HepG2 (cell line): Measurements from ENCODE around the gene IDH3A. TPM values are rescaled to one million over a fixed set of nuclear protein-coding genes. Genes with fewer than 3 reads are reported as not detected.

Experiments
- ATAC-seq: fragments of 200-7000 bp; cut with Tn5 transposase; 3 replicates; pipeline ENCODE4 v1.9.1; 2020; ENCODE audit warnings: mild to moderate bottlenecking, moderate library complexity
- BruUV-seq: library from RNA; stranded (reverse); fragments of 400-500 nt; replicated peaks from 2 replicates; lab custom pipeline; 2021; lab: Mats Ljungman, UMichigan
- CTCF ChIA-PET: fragments of 300-600 bp; formaldehyde crosslinking; extraction: SDS; loops from one replicate; lab custom pipeline; 2021; ENCODE audit warnings: low total read pairs, inconsistent platforms, low intra/inter-chr PET ratio; lab: Yijun Ruan, JAX
- POLR2A ChIA-PET: fragments of 350-600 bp; sonication (Branson Sonifier 250); formaldehyde crosslinking; loops from one replicate; lab custom pipeline; 2020; ENCODE audit warnings: antibody characterized with exemption, inconsistent platforms; lab: Yijun Ruan, JAX
- DNase-seq: peaks from one replicate; pipeline ENCODE4 v3.0.0-alpha.2; 2015; ENCODE audit warnings: low spot score
- FAIRE-seq: peaks from 3 replicates; lab custom pipeline; 2011; peaks lifted over from hg19 to GRCh38; lab: Jason Lieb, UNC
- H2AFZ ChIP-seq: one replicate; pipeline ENCODE4 v1.6.1; 2011; ENCODE audit warnings: low read length, inconsistent platforms
- H3K27ac ChIP-seq: fragments of 300-600 bp; 3 replicates; pipeline ENCODE4 v1.8.0; 2011; ENCODE audit warnings: mixed run types, mild to moderate bottlenecking, mixed read lengths, low read length, inconsistent platforms; ENCODE audit not compliant: insufficient read depth; ENCODE audit errors: extremely low read length
- H3K27me3 ChIP-seq, 2 experiments: fragments of 200-600 bp in 1 of 2; 2 replicates in 1 of 2; 3 replicates in 1 of 2; pipeline versions ENCODE4 v1.6.0 to v1.8.0; 2011; ENCODE audit warnings: low read length in 2 of 2, mild to moderate bottlenecking in 2 of 2, moderate library complexity in 2 of 2, inconsistent platforms in 1 of 2; ENCODE audit not compliant: insufficient read depth in 2 of 2, control insufficient read depth in 1 of 2
- H3K36me3 ChIP-seq, 2 experiments: fragments of 200-600 bp in 1 of 2; replicated peaks in 1 of 2; 2 replicates in 1 of 2; 3 replicates in 1 of 2; pipeline versions ENCODE4 v1.5.1 to v1.8.0; 2011; ENCODE audit warnings: low read length in 2 of 2, inconsistent platforms in 1 of 2; ENCODE audit not compliant: insufficient read depth in 2 of 2, control insufficient read depth in 1 of 2
- H3K4me1 ChIP-seq: 2 replicates; pipeline ENCODE4 v1.5.1; 2012; ENCODE audit warnings: low read length, inconsistent platforms; ENCODE audit not compliant: insufficient read depth
- H3K4me2 ChIP-seq: 2 replicates; pipeline ENCODE4 v1.6.0; 2011; ENCODE audit warnings: low read depth, low read length, inconsistent platforms
- H3K4me3 ChIP-seq, 3 experiments: fragments of 200-600 bp in 1 of 3; sonication (generic), shearing (Covaris generic) in 1 of 3; replicated peaks in 1 of 3; 2 replicates each; pipeline ENCODE4 v1.5.1; 2011 to 2016; ENCODE audit warnings: low read length in 3 of 3, inconsistent platforms in 2 of 3, low read depth in 2 of 3, mild to moderate bottlenecking in 2 of 3, control low read depth in 1 of 3, mixed read lengths in 1 of 3; ENCODE audit not compliant: insufficient read depth in 1 of 3
- H3K79me2 ChIP-seq: one replicate; pipeline ENCODE4 v1.6.1; 2011; ENCODE audit warnings: low read length, inconsistent platforms; ENCODE audit not compliant: insufficient read depth
- H3K9ac ChIP-seq: 2 replicates; pipeline ENCODE4 v1.6.0; 2011; ENCODE audit warnings: mild to moderate bottlenecking, low read depth, low read length, inconsistent platforms; ENCODE audit not compliant: insufficient read depth
- H3K9me3 ChIP-seq: 2 replicates; pipeline ENCODE4 v1.5.1; 2012; ENCODE audit warnings: mild to moderate bottlenecking, low read length
- H4K20me1 ChIP-seq: 2 replicates; pipeline ENCODE4 v1.6.0; 2011; ENCODE audit warnings: inconsistent platforms, mild to moderate bottlenecking, low read length, moderate library complexity; ENCODE audit not compliant: insufficient read depth
- ATF2 ChIP-seq: sonication (generic); formaldehyde crosslinking; IDR thresholded peaks from 2 replicates; pipeline ENCODE4 v1.4.0; 2020; ENCODE audit warnings: missing genetic modification reagents
- CCAR2 ChIP-seq: fragments of 200-400 bp; formaldehyde crosslinking; optimal IDR thresholded peaks from 2 replicates; pipeline ENCODE3; 2018; ENCODE audit warnings: low read depth, mild to moderate bottlenecking, low read length, moderate library complexity
- CCDC6 ChIP-seq: sonication (generic); formaldehyde crosslinking; IDR thresholded peaks from 2 replicates; pipeline ENCODE4 v1.8.1; 2022; ENCODE audit warnings: mild to moderate bottlenecking, missing genetic modification reagents, moderate library complexity
- HNF1B ChIP-seq: sonication (generic); formaldehyde crosslinking; IDR thresholded peaks from 2 replicates; pipeline ENCODE4 v1.5.1; 2020; ENCODE audit warnings: mild to moderate bottlenecking, moderate library complexity, missing genetic modification reagents
- MYC ChIP-seq: sonication (generic); formaldehyde crosslinking; IDR thresholded peaks from 2 replicates; pipeline ENCODE4 v1.9.0; 2021; ENCODE audit warnings: missing genetic modification reagents, borderline replicate concordance
- MYPOP ChIP-seq: sonication (generic); formaldehyde crosslinking; IDR thresholded peaks from 2 replicates; pipeline ENCODE4 v1.8.1; 2023; ENCODE audit warnings: mild to moderate bottlenecking, moderate library complexity, missing genetic modification reagents
- NFATC3 ChIP-seq: sonication (generic); formaldehyde crosslinking; IDR thresholded peaks from 2 replicates; pipeline ENCODE4 v1.5.1; 2020; ENCODE audit warnings: mild to moderate bottlenecking, missing genetic modification reagents
- SCMH1 ChIP-seq: sonication (generic); formaldehyde crosslinking; IDR thresholded peaks from 2 replicates; pipeline ENCODE4 v1.9.0; 2021; ENCODE audit warnings: missing genetic modification reagents, mild to moderate bottlenecking, borderline replicate concordance
- SP4 ChIP-seq: sonication (generic); formaldehyde crosslinking; IDR thresholded peaks from 2 replicates; pipeline ENCODE4 v1.8.1; 2023; ENCODE audit warnings: mild to moderate bottlenecking, missing genetic modification reagents
- SRSF9 ChIP-seq: fragments of 200-400 bp; formaldehyde crosslinking; IDR thresholded peaks from 2 replicates; pipeline ENCODE4 v1.6.1; 2018; ENCODE audit warnings: borderline replicate concordance, mild to moderate bottlenecking, low read depth, low read length; ENCODE audit not compliant: insufficient read depth, poor library complexity, severe bottlenecking
- TCF7 ChIP-seq: sonication (generic); IDR thresholded peaks from 2 replicates; pipeline ENCODE4 v1.6.1; 2016; ENCODE audit warnings: antibody characterized with exemption, low read depth
- TEF ChIP-seq: sonication (generic); formaldehyde crosslinking; IDR thresholded peaks from 2 replicates; pipeline ENCODE4 v1.5.0; 2020; ENCODE audit warnings: missing genetic modification reagents
- TRAFD1 ChIP-seq: sonication (generic); formaldehyde crosslinking; IDR thresholded peaks from 2 replicates; pipeline ENCODE4 v1.5.1; 2020; ENCODE audit warnings: missing genetic modification reagents, mild to moderate bottlenecking, borderline replicate concordance
- ZFP36 ChIP-seq: fragments of 150-350 bp; IDR thresholded peaks from 2 replicates; pipeline ENCODE4 v1.6.1; 2018; ENCODE audit warnings: borderline replicate concordance, low read length, low read depth; ENCODE audit not compliant: partially characterized antibody
- ZNF589 ChIP-seq: sonication (generic); formaldehyde crosslinking; conservative IDR thresholded peaks from 2 replicates; pipeline ENCODE4 v1.8.0; 2022; ENCODE audit warnings: mild to moderate bottlenecking, moderate library complexity, missing genetic modification reagents
- WGBS: methylation state at CpG from one replicate; pipeline ENCODE4 v1.1.6; 2017; ENCODE audit warnings: low lambda C conversion rate; 5-methylcytosine and 5-hydroxymethylcytosine counted together
- in situ Hi-C: cut with HindIII; loops from 2 replicates; pipeline ENCODE4 v1.10.0; 2017; ENCODE audit warnings: low pct_unique_long_range_greater_than_20kb; ENCODE audit not compliant: extremely low pct_ligation_motif_present
- intact Hi-C: fragments of 100-400 bp; cut with micrococcal nuclease; formaldehyde crosslinking; loops from one replicate; pipeline ENCODE4 v1.10.0; 2022; ENCODE audit not compliant: unreplicated experiment
- polyA plus RNA-seq, 8 experiments: library from polyadenylated mRNA; depleted of rRNA in 3 of 8; stranded (reverse) in 7 of 8; unstranded in 1 of 8; fragments of >200 nt; fragmentation: Illumina TruSeq in 4 of 8; extraction: Trizol in 4 of 8; gene quantifications; 2 replicates each; pipeline versions ENCODE4 v1.2.1 to v1.2.3, GENCODE V29; 2011 to 2016; ENCODE audit warnings: low read depth in 4 of 8, missing spikeins in 1 of 8, mixed read lengths in 1 of 8; ENCODE audit not compliant: insufficient read depth in 1 of 8
- total RNA-seq, 5 experiments: library from RNA; depleted of rRNA; stranded (reverse); fragments of >200 nt; fragmentation: Illumina TruSeq; extraction: Trizol; gene quantifications; 2 replicates each; pipeline ENCODE4 v1.2.3, GENCODE V29; 2016; ENCODE audit warnings: low read depth in 1 of 5

The IDH3A gene
- total and polyA plus RNA-seq, 2 of the 13 experiments (the other 11 are each of a cell fraction or from before 2014, with no cell fraction given): 40.7 to 50.7 TPM

GRCh38 chr15:78174401-78174800 lies 25.2 kb downstream of the IDH3A start:
- WGBS: 65% methylated on average over 5 of the region's 9 CpGs
- in situ Hi-C loops (no loop called here), intact Hi-C loops (no loop called here)
- Histone ChIP-seq H3K27ac (no peak overlapping the region), H3K9me3 (no peaks in the 10 kb centered on the region), H3K4me2 (no peak overlapping the region), H4K20me1 (no peaks in the 10 kb centered on the region), H3K79me2 (no peaks in the 10 kb centered on the region), H3K4me1 (no peaks in the 10 kb centered on the region), H2AFZ (no peak overlapping the region), H3K4me3 (no peak overlapping the region), H3K27me3 (no peaks in the 10 kb centered on the region), H3K9ac (no peak overlapping the region), H3K36me3 (peaks cover 0 to 17% of the 10 kb centered on the region in 2 experiments; a peak in 3 of 5 replicates)
- POLR2A ChIA-PET: no interaction called here
- DNase-seq (no peak), ATAC-seq (no peak), FAIRE-seq (no peak)
- BruUV-seq: no TSS peak
- CTCF ChIA-PET: no interaction called here
- no peak for TF ChIP-seq CCDC6 (CRISPR knock-in tag)
- TF ChIP-seq TCF7: no peak
- no peak for TF ChIP-seq MYPOP (CRISPR knock-in tag)
- no peak for TF ChIP-seq SCMH1
- no peak for TF ChIP-seq ATF2 (CRISPR knock-in tag)
- TF ChIP-seq SP4 (CRISPR knock-in tag): no peak
- no peak for TF ChIP-seq CCAR2
- no peak for TF ChIP-seq TRAFD1 (CRISPR knock-in tag)
- no peak for TF ChIP-seq HNF1B (CRISPR knock-in tag)
- no peak for TF ChIP-seq ZNF589 (CRISPR knock-in tag)
- TF ChIP-seq SRSF9: no peak
- no peak for TF ChIP-seq NFATC3 (CRISPR knock-in tag)
- no peak for TF ChIP-seq MYC (CRISPR knock-in tag)
- TF ChIP-seq ZFP36: no peak
- no peak for TF ChIP-seq TEF (CRISPR knock-in tag)
